Hepatocyte (in vitro differentiated cells): ENCODE data around the gene TMCO4. TPM values are rescaled to one million over a fixed set of nuclear protein-coding genes. Genes with fewer than 3 reads are reported as not detected.

Experiments used
- DNase-seq: peaks from one replicate; pipeline ENCODE4 v3.0.0-alpha.2; 2016; ENCODE audit warnings: low spot score
- H2AFZ ChIP-seq: fragments of 200-600 bp; sonication (generic); 2 replicates; pipeline ENCODE4 v1.6.0; 2016; ENCODE audit warnings: antibody characterized with exemption, mild to moderate bottlenecking
- H3K27ac ChIP-seq: fragments of 200-600 bp; sonication (generic); 2 replicates; pipeline ENCODE4 v1.5.1; 2016; ENCODE audit warnings: mild to moderate bottlenecking
- H3K27me3 ChIP-seq: fragments of 200-600 bp; sonication (generic); 2 replicates; pipeline ENCODE4 v1.6.1; 2016
- H3K36me3 ChIP-seq: fragments of 200-600 bp; sonication (generic); replicated peaks from 2 replicates; pipeline ENCODE4 v1.5.1; 2016; ENCODE audit warnings: low read depth; ENCODE audit not compliant: insufficient read depth
- H3K4me1 ChIP-seq: fragments of 200-600 bp; sonication (generic); 2 replicates; pipeline ENCODE4 v1.5.1; 2016; ENCODE audit warnings: mild to moderate bottlenecking, moderate library complexity; ENCODE audit not compliant: insufficient read depth
- H3K4me2 ChIP-seq: fragments of 200-600 bp; sonication (generic); 2 replicates; pipeline ENCODE4 v1.6.0; 2016
- H3K4me3 ChIP-seq: fragments of 200-600 bp; sonication (generic); 2 replicates; pipeline ENCODE4 v1.5.1; 2016; ENCODE audit warnings: mild to moderate bottlenecking
- H3K79me2 ChIP-seq: fragments of 200-600 bp; sonication (generic); 2 replicates; pipeline ENCODE4 v1.6.0; 2017; ENCODE audit warnings: mild to moderate bottlenecking
- H3K9me2 ChIP-seq: fragments of 200-600 bp; sonication (generic); replicated peaks from 2 replicates; pipeline ENCODE4 v1.6.0; 2017; ENCODE audit warnings: mild to moderate bottlenecking; ENCODE audit not compliant: insufficient read depth
- H3K9me3 ChIP-seq: fragments of 200-600 bp; sonication (generic); 2 replicates; pipeline ENCODE4 v1.5.1; 2016; ENCODE audit warnings: low read depth, mild to moderate bottlenecking
- H4K20me1 ChIP-seq: fragments of 200-600 bp; sonication (generic); 2 replicates; pipeline ENCODE4 v1.6.0; 2016; ENCODE audit warnings: mild to moderate bottlenecking; ENCODE audit not compliant: insufficient read depth, poor library complexity, severe bottlenecking
- EZH2 ChIP-seq: fragments of 200-600 bp; sonication (generic); IDR thresholded peaks from 2 replicates; pipeline ENCODE4 v1.6.1; 2016; ENCODE audit warnings: antibody characterized with exemption, mild to moderate bottlenecking, borderline replicate concordance
- EZH2phosphoT487 ChIP-seq: fragments of 200-600 bp; sonication (generic); IDR thresholded peaks from one replicate; pipeline ENCODE4 v1.6.1; 2018; ENCODE audit warnings: antibody characterized with exemption, mild to moderate bottlenecking, low read depth, moderate library complexity; ENCODE audit not compliant: unreplicated experiment, severe bottlenecking
- WGBS: methylation state at CpG from one replicate; pipeline ENCODE4 v1.1.6; 2016; ENCODE audit warnings: low lambda C conversion rate; ENCODE audit errors: missing lambda C conversion rate; 5-methylcytosine and 5-hydroxymethylcytosine counted together
- polyA plus RNA-seq: library from polyadenylated mRNA; unstranded; fragments of >200 nt; fragmentation: Nextera tagmentation; extraction: Ambion mirVana; gene quantifications from 2 replicates; pipeline ENCODE4 v1.2.1, GENCODE V29; 2016
- total RNA-seq: library from RNA; depleted of rRNA; stranded (reverse); fragments of >200 nt; gene quantifications from 2 replicates; pipeline ENCODE4 v1.2.3, GENCODE V29; 2014
- TF ChIP-seq, protein P1 (sequence below): fragments of 200-600 bp; sonication (generic); IDR thresholded peaks from 2 replicates; pipeline ENCODE4 v1.5.1; 2016; ENCODE audit warnings: antibody characterized with exemption, mild to moderate bottlenecking; ENCODE audit not compliant: poor library complexity

Gene TMCO4
- total and polyA plus RNA-seq, 2 experiments from 2014 or later = 8.7 to 13.0 TPM

DNA sequence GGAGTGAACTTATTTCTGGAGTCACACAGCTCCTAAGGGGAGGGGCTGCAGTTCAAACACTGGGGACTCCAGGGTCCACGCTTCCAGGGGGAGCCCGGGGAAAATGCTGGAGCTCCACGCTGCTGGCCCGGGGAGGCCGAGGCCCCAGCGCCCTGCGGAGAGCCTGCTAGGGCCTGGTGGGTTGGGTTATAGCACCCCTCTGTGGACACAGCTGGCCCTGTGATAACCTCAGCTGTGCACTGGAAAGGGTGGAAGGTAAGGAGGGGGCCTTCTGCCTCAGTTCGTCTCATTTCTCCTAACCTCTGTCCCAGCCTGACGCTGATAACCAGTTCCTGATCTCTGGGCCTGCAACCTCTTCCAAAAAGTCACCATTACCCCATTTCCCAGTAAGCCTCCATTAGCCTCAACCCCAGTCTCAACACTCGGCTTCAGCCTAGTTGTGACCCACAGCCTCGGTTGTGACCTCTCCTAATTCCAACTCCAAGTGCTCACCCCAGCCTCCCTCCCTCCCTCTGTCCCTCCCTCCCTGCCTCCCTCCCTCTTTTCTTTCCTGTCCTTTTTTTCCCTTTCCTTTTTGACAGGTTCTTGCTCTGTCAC, 148.5 kb downstream of the TMCO4 start:
- Histone ChIP-seq H4K20me1 (no peaks in the 10 kb centered on the region), H3K27me3 (no peaks in the 10 kb centered on the region), H3K79me2 (peaks cover 29% of the 10 kb centered on the region), H3K9me2 (no peaks in the 10 kb centered on the region), H3K27ac (no peak overlapping the region), H3K4me2 (peak overlapping the region; percentile 52), H3K4me3 (no peak overlapping the region), H3K36me3 (no peaks in the 10 kb centered on the region), H3K9me3 (no peaks in the 10 kb centered on the region), H3K4me1 (no peaks in the 10 kb centered on the region), H2AFZ (no peak overlapping the region)
- TF ChIP-seq, protein P1, sequence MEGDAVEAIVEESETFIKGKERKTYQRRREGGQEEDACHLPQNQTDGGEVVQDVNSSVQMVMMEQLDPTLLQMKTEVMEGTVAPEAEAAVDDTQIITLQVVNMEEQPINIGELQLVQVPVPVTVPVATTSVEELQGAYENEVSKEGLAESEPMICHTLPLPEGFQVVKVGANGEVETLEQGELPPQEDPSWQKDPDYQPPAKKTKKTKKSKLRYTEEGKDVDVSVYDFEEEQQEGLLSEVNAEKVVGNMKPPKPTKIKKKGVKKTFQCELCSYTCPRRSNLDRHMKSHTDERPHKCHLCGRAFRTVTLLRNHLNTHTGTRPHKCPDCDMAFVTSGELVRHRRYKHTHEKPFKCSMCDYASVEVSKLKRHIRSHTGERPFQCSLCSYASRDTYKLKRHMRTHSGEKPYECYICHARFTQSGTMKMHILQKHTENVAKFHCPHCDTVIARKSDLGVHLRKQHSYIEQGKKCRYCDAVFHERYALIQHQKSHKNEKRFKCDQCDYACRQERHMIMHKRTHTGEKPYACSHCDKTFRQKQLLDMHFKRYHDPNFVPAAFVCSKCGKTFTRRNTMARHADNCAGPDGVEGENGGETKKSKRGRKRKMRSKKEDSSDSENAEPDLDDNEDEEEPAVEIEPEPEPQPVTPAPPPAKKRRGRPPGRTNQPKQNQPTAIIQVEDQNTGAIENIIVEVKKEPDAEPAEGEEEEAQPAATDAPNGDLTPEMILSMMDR = peak; percentile 77
- TF ChIP-seq EZH2phosphoT487 = no peak
- peak; percentile 79 for DNase-seq
- 28% methylated on average over 10 of the region's 11 CpGs for WGBS

DNA sequence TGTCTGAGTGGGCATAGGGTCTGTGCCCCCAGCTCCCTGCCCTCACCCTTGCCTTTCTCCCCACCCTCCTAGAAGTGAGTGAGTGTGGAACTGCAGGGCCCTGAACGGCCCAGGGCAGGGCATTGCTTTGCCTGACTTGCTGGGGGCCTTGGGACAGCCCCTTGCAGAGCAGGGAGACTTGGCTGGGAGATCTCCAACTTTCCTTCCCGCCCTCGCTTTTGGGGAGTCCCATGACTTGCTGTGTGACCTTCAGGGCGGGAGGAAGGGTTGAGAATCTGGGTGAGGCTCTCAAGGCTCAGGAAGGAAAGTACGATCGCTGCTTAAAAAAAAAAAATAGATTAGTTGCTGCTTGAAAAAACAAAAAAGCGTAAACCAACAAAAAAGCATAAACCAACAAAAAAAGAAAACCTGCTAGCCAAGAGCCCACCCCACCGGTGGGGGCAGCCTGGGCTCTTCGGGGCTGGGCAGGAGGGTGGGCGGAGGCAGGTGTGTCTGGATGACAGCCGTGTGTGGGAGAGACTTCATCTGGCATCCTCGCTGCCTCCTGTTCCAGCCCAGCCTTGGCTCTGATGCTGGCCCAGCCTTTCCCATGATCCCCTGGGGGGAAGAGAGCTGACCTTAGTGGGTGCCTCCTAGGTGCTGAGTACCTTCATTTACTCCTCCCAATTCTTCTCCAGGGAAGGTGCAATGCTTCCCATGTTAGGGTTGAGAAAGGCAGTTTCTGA, 149.1 kb downstream of the TMCO4 start:
- H3K27me3 ChIP-seq = no peaks in the 10 kb centered on the region
- no peaks in the 10 kb centered on the region for H3K4me1 ChIP-seq
- H3K27ac ChIP-seq = no peak overlapping the region
- peak overlapping the region; percentile 52 for H3K4me2 ChIP-seq
- H3K79me2 ChIP-seq = peaks cover 35% of the 10 kb centered on the region
- TF ChIP-seq EZH2phosphoT487 = no peak
- TF ChIP-seq, protein P1 = no peak
- TF ChIP-seq EZH2 = no peak
- no peak overlapping the region for H3K4me3 ChIP-seq
- no peak overlapping the region for H2AFZ ChIP-seq
- no peak for DNase-seq
- H3K9me2 ChIP-seq = no peaks in the 10 kb centered on the region
- WGBS = 76% methylated on average over 12 of the region's 12 CpGs
- H3K36me3 ChIP-seq = no peaks in the 10 kb centered on the region
- no peaks in the 10 kb centered on the region for H4K20me1 ChIP-seq
- no peaks in the 10 kb centered on the region for H3K9me3 ChIP-seq

DNA sequence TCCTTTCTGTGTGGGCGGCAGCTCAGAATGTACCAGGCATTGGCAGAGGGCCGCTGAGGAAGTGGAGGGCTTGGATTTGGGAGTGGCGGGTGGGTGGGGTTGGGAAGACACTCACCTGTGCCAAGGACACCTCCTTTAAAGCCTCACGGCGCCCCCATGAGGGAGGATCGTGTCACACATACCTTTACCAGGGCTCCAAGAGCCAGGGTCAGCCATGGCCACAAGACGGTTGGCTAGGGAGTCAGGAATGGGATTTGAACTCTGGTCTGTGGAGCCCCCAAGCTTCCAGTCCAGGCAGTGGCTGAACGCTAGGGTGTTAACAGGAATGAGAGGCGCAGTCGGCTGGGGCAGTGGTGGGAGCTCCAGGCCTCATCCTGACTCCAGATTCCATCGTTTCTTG, 151.0 kb downstream of the TMCO4 start:
- Histone ChIP-seq H3K9me3 (no peaks in the 10 kb centered on the region), H3K27me3 (peaks cover 6% of the 10 kb centered on the region), H3K4me2 (no peak overlapping the region), H3K9me2 (no peaks in the 10 kb centered on the region), H3K27ac (no peak overlapping the region), H3K36me3 (no peaks in the 10 kb centered on the region), H2AFZ (no peak overlapping the region), H4K20me1 (no peaks in the 10 kb centered on the region), H3K4me3 (no peak overlapping the region), H3K79me2 (peaks cover 44% of the 10 kb centered on the region), H3K4me1 (no peaks in the 10 kb centered on the region)
- peak; percentile 54 for DNase-seq
- TF ChIP-seq EZH2 (no peak), EZH2phosphoT487 (no peak)
- TF ChIP-seq, protein P1 = no peak
- 64% methylated on average over 11 of the region's 11 CpGs for WGBS
